Parathyroid adenoma (tissue), 2 donors: ENCODE data around the gene SEC24A.
A peak's percentile ranks its signal among the peaks of the same experiment; 100 is the strongest.

ENCODE experiments used
- H2AFZ ChIP-seq: fragments of 300-600 bp; sonication (generic); one replicate; pipeline ENCODE4 v1.7.0; 2017; ENCODE audit warnings: antibody characterized with exemption, mild to moderate bottlenecking
- H3K27ac ChIP-seq: fragments of 300-600 bp; sonication (generic); one replicate; pipeline ENCODE4 v1.7.0; 2017
- H3K27me3 ChIP-seq: fragments of 300-600 bp; sonication (generic); one replicate; pipeline ENCODE4 v1.7.0; 2017; ENCODE audit warnings: low read length; ENCODE audit not compliant: control insufficient read depth, insufficient read depth
- H3K36me3 ChIP-seq: fragments of 300-600 bp; sonication (generic); one replicate; pipeline ENCODE4 v1.7.0; 2017; ENCODE audit warnings: low read length; ENCODE audit not compliant: control insufficient read depth, insufficient read depth
- H3K4me1 ChIP-seq: fragments of 300-600 bp; sonication (generic); one replicate; pipeline ENCODE4 v1.7.0; 2017; ENCODE audit warnings: control low read depth
- H3K4me2 ChIP-seq: fragments of 300-600 bp; sonication (generic); one replicate; pipeline ENCODE4 v1.7.0; 2017; ENCODE audit warnings: low read length
- H3K4me3 ChIP-seq: fragments of 300-600 bp; sonication (generic); one replicate; pipeline ENCODE4 v1.7.0; 2017; ENCODE audit warnings: low read depth, low read length
- H3K79me2 ChIP-seq: fragments of 300-600 bp; sonication (generic); one replicate; pipeline ENCODE4 v1.7.0; 2017; ENCODE audit warnings: control low read depth
- H3K9ac ChIP-seq: fragments of 300-600 bp; sonication (generic); one replicate; pipeline ENCODE4 v1.7.0; 2017; ENCODE audit warnings: mild to moderate bottlenecking
- H3K9me3 ChIP-seq: fragments of 300-600 bp; sonication (generic); one replicate; pipeline ENCODE4 v1.7.0; 2017; ENCODE audit warnings: low read length; ENCODE audit not compliant: control insufficient read depth
- TF ChIP-seq, protein P1 (sequence below): fragments of 300-600 bp; sonication (generic); IDR thresholded peaks from one replicate; pipeline ENCODE4 v1.7.0; 2017; ENCODE audit warnings: antibody characterized with exemption, mild to moderate bottlenecking
- donor health status: primary hyperparathyroidism.

SEC24A gene

DNA sequence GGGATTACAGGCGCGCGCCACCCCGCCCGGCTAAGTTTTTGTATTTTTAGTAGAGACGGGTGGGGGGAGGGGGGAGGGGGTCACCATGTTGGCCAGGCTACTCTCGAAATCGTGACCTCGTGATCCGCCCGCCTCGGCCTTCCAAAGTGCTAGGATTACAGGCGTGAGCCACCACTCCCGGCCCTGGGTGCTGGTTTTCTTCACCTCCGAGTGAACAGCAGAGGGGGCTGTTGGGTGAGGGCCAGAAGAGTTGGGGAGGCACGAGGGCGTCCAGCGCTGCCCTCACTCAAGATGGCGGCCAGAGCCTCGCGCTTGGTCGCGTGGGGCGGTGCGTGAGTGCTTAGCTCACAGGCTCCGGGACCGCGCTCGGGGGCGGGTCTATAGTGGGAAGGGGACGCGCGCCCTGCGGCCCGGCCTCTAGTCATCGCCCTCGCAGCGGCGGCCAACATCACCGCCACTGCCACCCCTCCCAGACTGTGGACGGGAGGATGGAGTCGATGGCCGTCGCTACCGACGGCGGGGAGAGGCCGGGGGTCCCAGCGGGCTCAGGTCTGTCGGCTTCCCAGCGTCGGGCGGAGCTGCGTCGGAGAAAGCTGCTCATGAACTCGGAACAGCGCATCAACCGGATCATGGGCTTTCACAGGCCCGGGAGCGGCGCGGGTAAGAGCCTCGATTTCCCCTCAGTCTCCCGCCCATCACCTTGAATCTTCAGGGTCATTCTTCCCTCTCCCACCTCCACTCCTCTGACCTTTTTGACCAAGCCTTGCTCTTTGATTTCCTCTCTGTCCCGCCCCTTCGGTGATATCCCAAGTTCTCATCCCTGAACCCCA is 89.8 kb downstream of the SEC24A start, which contains the start of gene CAMLG:
Gene CAMLG (plus strand): TSS at position 416 of the 830 bp plus-strand sequence. CDS start 73 bp downstream, at position 489.
- Histone ChIP-seq H3K9ac (peak within 1 kb of the TSS; percentile 67), H2AFZ (peak within 1 kb of the TSS; percentile 93), H3K79me2 (peaks cover 9% of the 10 kb centered on the region), H3K36me3 (no peaks in the 10 kb centered on the region), H3K27me3 (no peaks in the 10 kb centered on the region), H3K4me3 (peak within 1 kb of the TSS; percentile 88), H3K4me2 (peak within 1 kb of the TSS; percentile 96), H3K4me1 (peaks cover 7% of the 10 kb centered on the region), H3K9me3 (no peaks in the 10 kb centered on the region), H3K27ac (peak within 1 kb of the TSS; percentile 86)
- TF ChIP-seq, protein P1, sequence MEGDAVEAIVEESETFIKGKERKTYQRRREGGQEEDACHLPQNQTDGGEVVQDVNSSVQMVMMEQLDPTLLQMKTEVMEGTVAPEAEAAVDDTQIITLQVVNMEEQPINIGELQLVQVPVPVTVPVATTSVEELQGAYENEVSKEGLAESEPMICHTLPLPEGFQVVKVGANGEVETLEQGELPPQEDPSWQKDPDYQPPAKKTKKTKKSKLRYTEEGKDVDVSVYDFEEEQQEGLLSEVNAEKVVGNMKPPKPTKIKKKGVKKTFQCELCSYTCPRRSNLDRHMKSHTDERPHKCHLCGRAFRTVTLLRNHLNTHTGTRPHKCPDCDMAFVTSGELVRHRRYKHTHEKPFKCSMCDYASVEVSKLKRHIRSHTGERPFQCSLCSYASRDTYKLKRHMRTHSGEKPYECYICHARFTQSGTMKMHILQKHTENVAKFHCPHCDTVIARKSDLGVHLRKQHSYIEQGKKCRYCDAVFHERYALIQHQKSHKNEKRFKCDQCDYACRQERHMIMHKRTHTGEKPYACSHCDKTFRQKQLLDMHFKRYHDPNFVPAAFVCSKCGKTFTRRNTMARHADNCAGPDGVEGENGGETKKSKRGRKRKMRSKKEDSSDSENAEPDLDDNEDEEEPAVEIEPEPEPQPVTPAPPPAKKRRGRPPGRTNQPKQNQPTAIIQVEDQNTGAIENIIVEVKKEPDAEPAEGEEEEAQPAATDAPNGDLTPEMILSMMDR = peak; percentile 66

DNA sequence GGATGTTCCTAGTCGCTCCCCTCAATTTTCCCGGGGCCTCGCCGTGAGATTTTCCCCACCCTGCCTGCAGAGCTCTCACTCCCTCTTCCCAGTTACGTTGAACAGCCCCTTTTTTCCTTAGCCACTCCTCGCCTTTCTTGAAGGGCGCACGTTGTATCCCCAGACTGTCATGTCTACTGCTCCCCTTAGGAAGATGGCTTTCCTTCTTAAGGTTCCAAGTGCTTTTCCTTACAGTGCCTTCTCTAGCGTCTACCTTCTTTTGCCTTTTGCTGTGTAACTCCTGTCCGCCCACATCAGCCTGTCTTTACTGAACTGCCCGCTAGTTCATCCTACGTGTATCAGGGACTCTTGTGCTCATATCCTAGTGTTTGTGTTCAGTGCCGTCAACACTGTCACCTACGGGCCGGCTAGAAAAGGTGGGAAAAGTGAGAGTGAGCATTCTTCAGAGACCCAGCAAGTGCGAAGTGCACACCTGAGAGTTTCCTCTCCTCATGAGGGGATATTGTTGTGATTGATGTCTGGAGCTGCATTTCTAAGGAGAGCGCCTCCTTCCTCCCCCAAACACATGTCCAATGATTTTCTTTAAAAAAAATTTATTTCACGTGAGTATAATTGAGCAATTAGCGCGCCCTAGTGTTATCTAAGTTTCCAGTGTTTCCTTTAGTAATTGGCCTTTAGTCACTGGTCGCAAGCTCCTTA is 90.5 kb downstream of the SEC24A start:
- Histone ChIP-seq H3K27ac (peak overlapping the region; percentile 86), H2AFZ (peak overlapping the region; percentile 93), H3K4me1 (peaks cover 7% of the 10 kb centered on the region), H3K4me2 (peak overlapping the region; percentile 96), H3K79me2 (peaks cover 12% of the 10 kb centered on the region), H3K36me3 (no peaks in the 10 kb centered on the region), H3K4me3 (peak overlapping the region; percentile 88), H3K27me3 (no peaks in the 10 kb centered on the region), H3K9me3 (no peaks in the 10 kb centered on the region), H3K9ac (peak overlapping the region; percentile 67)
- TF ChIP-seq, protein P1 = no peak

DNA sequence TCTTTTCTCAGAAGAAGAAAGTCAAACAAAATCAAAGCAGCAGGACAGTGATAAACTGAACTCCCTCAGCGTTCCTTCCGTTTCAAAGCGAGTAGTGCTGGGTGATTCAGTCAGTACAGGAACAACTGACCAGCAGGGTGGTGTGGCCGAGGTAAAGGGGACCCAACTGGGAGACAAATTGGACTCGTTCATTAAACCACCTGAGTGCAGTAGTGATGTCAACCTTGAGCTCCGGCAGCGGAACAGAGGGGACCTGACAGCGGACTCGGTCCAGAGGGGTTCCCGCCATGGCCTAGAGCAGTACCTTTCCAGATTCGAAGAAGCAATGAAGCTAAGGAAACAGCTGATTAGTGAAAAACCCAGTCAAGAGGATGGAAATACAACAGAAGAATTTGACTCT is 92.5 kb downstream of the SEC24A start:
- no peak overlapping the region for H3K9ac ChIP-seq
- no peak overlapping the region for H3K4me2 ChIP-seq
- no peak overlapping the region for H3K27ac ChIP-seq
- no peaks in the 10 kb centered on the region for H3K27me3 ChIP-seq
- no peaks in the 10 kb centered on the region for H3K36me3 ChIP-seq
- TF ChIP-seq, protein P1 = no peak
- peaks cover 7% of the 10 kb centered on the region for H3K4me1 ChIP-seq
- H2AFZ ChIP-seq = no peak overlapping the region
- no peaks in the 10 kb centered on the region for H3K9me3 ChIP-seq
- H3K79me2 ChIP-seq = peaks cover 14% of the 10 kb centered on the region
- no peak overlapping the region for H3K4me3 ChIP-seq

DNA sequence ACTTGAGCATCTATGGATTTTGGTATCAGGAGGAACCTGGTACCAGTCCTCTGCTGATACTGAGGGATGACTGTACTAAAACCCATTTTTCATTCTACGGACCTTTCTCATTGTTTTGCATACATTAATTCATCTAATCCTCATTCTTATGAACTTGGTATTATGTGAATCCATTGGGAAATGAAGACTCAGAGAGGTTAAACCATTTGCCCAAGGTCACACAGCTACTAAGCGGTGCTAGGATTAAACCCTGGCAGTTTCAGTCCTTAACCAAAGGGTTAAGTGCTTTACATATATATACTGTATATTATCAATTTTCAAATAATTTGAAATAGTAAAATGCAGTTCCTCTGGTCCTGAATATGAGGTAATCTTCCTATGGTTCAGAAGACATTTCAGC is 93.5 kb downstream of the SEC24A start:
- no peak overlapping the region for H3K4me2 ChIP-seq
- TF ChIP-seq, protein P1 = no peak
- H3K9ac ChIP-seq = no peak overlapping the region
- H3K4me1 ChIP-seq = peaks cover 7% of the 10 kb centered on the region
- H2AFZ ChIP-seq = no peak overlapping the region
- no peak overlapping the region for H3K4me3 ChIP-seq
- no peaks in the 10 kb centered on the region for H3K9me3 ChIP-seq
- peaks cover 14% of the 10 kb centered on the region for H3K79me2 ChIP-seq
- no peaks in the 10 kb centered on the region for H3K27me3 ChIP-seq
- H3K36me3 ChIP-seq = no peaks in the 10 kb centered on the region
- H3K27ac ChIP-seq = no peak overlapping the region
